HepG2 (cell line): Measurements from ENCODE around the gene P2RX1. TPM values are rescaled to one million over a fixed set of nuclear protein-coding genes. Genes with fewer than 3 reads are reported as not detected.

Experiments
- ATAC-seq: fragments of 200-7000 bp; cut with Tn5 transposase; 3 replicates; pipeline ENCODE4 v1.9.1; 2020; ENCODE audit warnings: mild to moderate bottlenecking, moderate library complexity
- BruUV-seq: library from RNA; stranded (reverse); fragments of 400-500 nt; replicated peaks from 2 replicates; lab custom pipeline; 2021; lab: Mats Ljungman, UMichigan
- CTCF ChIA-PET: fragments of 300-600 bp; formaldehyde crosslinking; extraction: SDS; loops from one replicate; lab custom pipeline; 2021; ENCODE audit warnings: low total read pairs, inconsistent platforms, low intra/inter-chr PET ratio; lab: Yijun Ruan, JAX
- POLR2A ChIA-PET: fragments of 350-600 bp; sonication (Branson Sonifier 250); formaldehyde crosslinking; loops from one replicate; lab custom pipeline; 2020; ENCODE audit warnings: antibody characterized with exemption, inconsistent platforms; lab: Yijun Ruan, JAX
- DNase-seq: peaks from one replicate; pipeline ENCODE4 v3.0.0-alpha.2; 2015; ENCODE audit warnings: low spot score
- FAIRE-seq: peaks from 3 replicates; lab custom pipeline; 2011; peaks lifted over from hg19 to GRCh38; lab: Jason Lieb, UNC
- H2AFZ ChIP-seq: one replicate; pipeline ENCODE4 v1.6.1; 2011; ENCODE audit warnings: low read length, inconsistent platforms
- H3K27ac ChIP-seq: fragments of 300-600 bp; 3 replicates; pipeline ENCODE4 v1.8.0; 2011; ENCODE audit warnings: mixed run types, mild to moderate bottlenecking, mixed read lengths, low read length, inconsistent platforms; ENCODE audit not compliant: insufficient read depth; ENCODE audit errors: extremely low read length
- H3K27me3 ChIP-seq, 2 experiments: fragments of 200-600 bp in 1 of 2; 2 replicates in 1 of 2; 3 replicates in 1 of 2; pipeline versions ENCODE4 v1.6.0 to v1.8.0; 2011; ENCODE audit warnings: low read length in 2 of 2, mild to moderate bottlenecking in 2 of 2, moderate library complexity in 2 of 2, inconsistent platforms in 1 of 2; ENCODE audit not compliant: insufficient read depth in 2 of 2, control insufficient read depth in 1 of 2
- H3K36me3 ChIP-seq, 2 experiments: fragments of 200-600 bp in 1 of 2; replicated peaks in 1 of 2; 2 replicates in 1 of 2; 3 replicates in 1 of 2; pipeline versions ENCODE4 v1.5.1 to v1.8.0; 2011; ENCODE audit warnings: low read length in 2 of 2, inconsistent platforms in 1 of 2; ENCODE audit not compliant: insufficient read depth in 2 of 2, control insufficient read depth in 1 of 2
- H3K4me1 ChIP-seq: 2 replicates; pipeline ENCODE4 v1.5.1; 2012; ENCODE audit warnings: low read length, inconsistent platforms; ENCODE audit not compliant: insufficient read depth
- H3K4me2 ChIP-seq: 2 replicates; pipeline ENCODE4 v1.6.0; 2011; ENCODE audit warnings: low read depth, low read length, inconsistent platforms
- H3K4me3 ChIP-seq, 3 experiments: fragments of 200-600 bp in 1 of 3; sonication (generic), shearing (Covaris generic) in 1 of 3; replicated peaks in 1 of 3; 2 replicates each; pipeline ENCODE4 v1.5.1; 2011 to 2016; ENCODE audit warnings: low read length in 3 of 3, inconsistent platforms in 2 of 3, low read depth in 2 of 3, mild to moderate bottlenecking in 2 of 3, control low read depth in 1 of 3, mixed read lengths in 1 of 3; ENCODE audit not compliant: insufficient read depth in 1 of 3
- H3K79me2 ChIP-seq: one replicate; pipeline ENCODE4 v1.6.1; 2011; ENCODE audit warnings: low read length, inconsistent platforms; ENCODE audit not compliant: insufficient read depth
- H3K9ac ChIP-seq: 2 replicates; pipeline ENCODE4 v1.6.0; 2011; ENCODE audit warnings: mild to moderate bottlenecking, low read depth, low read length, inconsistent platforms; ENCODE audit not compliant: insufficient read depth
- H3K9me3 ChIP-seq: 2 replicates; pipeline ENCODE4 v1.5.1; 2012; ENCODE audit warnings: mild to moderate bottlenecking, low read length
- H4K20me1 ChIP-seq: 2 replicates; pipeline ENCODE4 v1.6.0; 2011; ENCODE audit warnings: inconsistent platforms, mild to moderate bottlenecking, low read length, moderate library complexity; ENCODE audit not compliant: insufficient read depth
- FUBP1 ChIP-seq: sonication (generic); formaldehyde crosslinking; IDR thresholded peaks from 2 replicates; pipeline ENCODE4 v1.5.1; 2020; ENCODE audit warnings: missing genetic modification reagents, mild to moderate bottlenecking, borderline replicate concordance
- HOXA3 ChIP-seq: sonication (generic); formaldehyde crosslinking; IDR thresholded peaks from 2 replicates; pipeline ENCODE4 v1.5.0; 2020; ENCODE audit warnings: missing genetic modification reagents
- NAIF1 ChIP-seq: sonication (generic); formaldehyde crosslinking; IDR thresholded peaks from 2 replicates; pipeline ENCODE4 v1.5.0; 2020; ENCODE audit warnings: mild to moderate bottlenecking, missing genetic modification reagents, borderline replicate concordance
- SALL1 ChIP-seq: sonication (generic); formaldehyde crosslinking; IDR thresholded peaks from 2 replicates; pipeline ENCODE4 v1.8.0; 2022; ENCODE audit warnings: mild to moderate bottlenecking, missing genetic modification reagents
- YEATS2 ChIP-seq: sonication (generic); formaldehyde crosslinking; IDR thresholded peaks from 2 replicates; pipeline ENCODE4 v1.4.0; 2020; ENCODE audit warnings: missing genetic modification reagents, borderline replicate concordance
- ZNF503 ChIP-seq: sonication (generic); formaldehyde crosslinking; IDR thresholded peaks from 2 replicates; pipeline ENCODE4 v1.4.0; 2020; ENCODE audit warnings: missing genetic modification reagents
- ZNF704 ChIP-seq: sonication (generic); formaldehyde crosslinking; IDR thresholded peaks from 2 replicates; pipeline ENCODE4 v1.8.1; 2023; ENCODE audit warnings: mild to moderate bottlenecking, inconsistent platforms, moderate library complexity, missing genetic modification reagents, borderline replicate concordance
- WGBS: methylation state at CpG from one replicate; pipeline ENCODE4 v1.1.6; 2017; ENCODE audit warnings: low lambda C conversion rate; 5-methylcytosine and 5-hydroxymethylcytosine counted together
- in situ Hi-C: cut with HindIII; loops from 2 replicates; pipeline ENCODE4 v1.10.0; 2017; ENCODE audit warnings: low pct_unique_long_range_greater_than_20kb; ENCODE audit not compliant: extremely low pct_ligation_motif_present
- intact Hi-C: fragments of 100-400 bp; cut with micrococcal nuclease; formaldehyde crosslinking; loops from one replicate; pipeline ENCODE4 v1.10.0; 2022; ENCODE audit not compliant: unreplicated experiment
- polyA plus RNA-seq, 8 experiments: library from polyadenylated mRNA; depleted of rRNA in 3 of 8; stranded (reverse) in 7 of 8; unstranded in 1 of 8; fragments of >200 nt; fragmentation: Illumina TruSeq in 4 of 8; extraction: Trizol in 4 of 8; gene quantifications; 2 replicates each; pipeline versions ENCODE4 v1.2.1 to v1.2.3, GENCODE V29; 2011 to 2016; ENCODE audit warnings: low read depth in 4 of 8, missing spikeins in 1 of 8, mixed read lengths in 1 of 8; ENCODE audit not compliant: insufficient read depth in 1 of 8
- total RNA-seq, 5 experiments: library from RNA; depleted of rRNA; stranded (reverse); fragments of >200 nt; fragmentation: Illumina TruSeq; extraction: Trizol; gene quantifications; 2 replicates each; pipeline ENCODE4 v1.2.3, GENCODE V29; 2016; ENCODE audit warnings: low read depth in 1 of 5
- TF ChIP-seq, protein P1 (sequence below): sonication (generic); formaldehyde crosslinking; IDR thresholded peaks from 2 replicates; pipeline ENCODE4 v1.4.0; 2020; ENCODE audit warnings: mild to moderate bottlenecking, missing genetic modification reagents

Gene P2RX1
- total and polyA plus RNA-seq, 2 of the 13 experiments (the other 11 are each of a cell fraction or from before 2014, with no cell fraction given): 0.04 to 0.50 TPM

- intact Hi-C loops (no loop called here), in situ Hi-C loops (no loop called here)
- H3K27ac ChIP-seq: no peak overlapping the region
- BruUV-seq: no TSS peak
- no peaks in the 10 kb centered on the region for H3K79me2 ChIP-seq
- peak overlapping the region; percentile 39; the same call in 1 of the 2 replicates for H3K9ac ChIP-seq
- no peaks in the 10 kb centered on the region for H4K20me1 ChIP-seq
- ChIA-PET POLR2A (interaction anchor here (1.0 to 3.5 kb wide), 3 partner anchors 12 to 90 kb away, joined by 3 to 47 read pairs (median 4); partner anchors contain the start of gene NCBP3), CTCF (no interaction called here)
- ATAC-seq (peak; percentile 46), FAIRE-seq (no peak), DNase-seq (peak; percentile 19)
- 1% methylated on average over 17 of the region's 96 CpGs for WGBS
- H3K4me3 ChIP-seq: peak overlapping the region; percentile 51 to 77 (median 70)
- H2AFZ ChIP-seq: no peak overlapping the region
- peak overlapping the region; percentile 90 for H3K4me2 ChIP-seq
- H3K4me1 ChIP-seq: peaks cover 35% of the 10 kb centered on the region
- H3K9me3 ChIP-seq: no peaks in the 10 kb centered on the region
- H3K27me3 ChIP-seq: peaks cover 0 to 12% of the 10 kb centered on the region in 2 experiments; a peak in 1 of 5 replicates
- no peaks in the 10 kb centered on the region for H3K36me3 ChIP-seq
- TF ChIP-seq FUBP1 (no peak), YEATS2 (CRISPR knock-in tag) (no peak), ZNF704 (CRISPR knock-in tag) (no peak), SALL1 (no peak; the same call in 1 of the 2 replicates), ZNF503 (CRISPR knock-in tag) (no peak), HOXA3 (CRISPR knock-in tag) (no peak), NAIF1 (CRISPR knock-in tag) (no peak)
- TF ChIP-seq, protein P1, sequence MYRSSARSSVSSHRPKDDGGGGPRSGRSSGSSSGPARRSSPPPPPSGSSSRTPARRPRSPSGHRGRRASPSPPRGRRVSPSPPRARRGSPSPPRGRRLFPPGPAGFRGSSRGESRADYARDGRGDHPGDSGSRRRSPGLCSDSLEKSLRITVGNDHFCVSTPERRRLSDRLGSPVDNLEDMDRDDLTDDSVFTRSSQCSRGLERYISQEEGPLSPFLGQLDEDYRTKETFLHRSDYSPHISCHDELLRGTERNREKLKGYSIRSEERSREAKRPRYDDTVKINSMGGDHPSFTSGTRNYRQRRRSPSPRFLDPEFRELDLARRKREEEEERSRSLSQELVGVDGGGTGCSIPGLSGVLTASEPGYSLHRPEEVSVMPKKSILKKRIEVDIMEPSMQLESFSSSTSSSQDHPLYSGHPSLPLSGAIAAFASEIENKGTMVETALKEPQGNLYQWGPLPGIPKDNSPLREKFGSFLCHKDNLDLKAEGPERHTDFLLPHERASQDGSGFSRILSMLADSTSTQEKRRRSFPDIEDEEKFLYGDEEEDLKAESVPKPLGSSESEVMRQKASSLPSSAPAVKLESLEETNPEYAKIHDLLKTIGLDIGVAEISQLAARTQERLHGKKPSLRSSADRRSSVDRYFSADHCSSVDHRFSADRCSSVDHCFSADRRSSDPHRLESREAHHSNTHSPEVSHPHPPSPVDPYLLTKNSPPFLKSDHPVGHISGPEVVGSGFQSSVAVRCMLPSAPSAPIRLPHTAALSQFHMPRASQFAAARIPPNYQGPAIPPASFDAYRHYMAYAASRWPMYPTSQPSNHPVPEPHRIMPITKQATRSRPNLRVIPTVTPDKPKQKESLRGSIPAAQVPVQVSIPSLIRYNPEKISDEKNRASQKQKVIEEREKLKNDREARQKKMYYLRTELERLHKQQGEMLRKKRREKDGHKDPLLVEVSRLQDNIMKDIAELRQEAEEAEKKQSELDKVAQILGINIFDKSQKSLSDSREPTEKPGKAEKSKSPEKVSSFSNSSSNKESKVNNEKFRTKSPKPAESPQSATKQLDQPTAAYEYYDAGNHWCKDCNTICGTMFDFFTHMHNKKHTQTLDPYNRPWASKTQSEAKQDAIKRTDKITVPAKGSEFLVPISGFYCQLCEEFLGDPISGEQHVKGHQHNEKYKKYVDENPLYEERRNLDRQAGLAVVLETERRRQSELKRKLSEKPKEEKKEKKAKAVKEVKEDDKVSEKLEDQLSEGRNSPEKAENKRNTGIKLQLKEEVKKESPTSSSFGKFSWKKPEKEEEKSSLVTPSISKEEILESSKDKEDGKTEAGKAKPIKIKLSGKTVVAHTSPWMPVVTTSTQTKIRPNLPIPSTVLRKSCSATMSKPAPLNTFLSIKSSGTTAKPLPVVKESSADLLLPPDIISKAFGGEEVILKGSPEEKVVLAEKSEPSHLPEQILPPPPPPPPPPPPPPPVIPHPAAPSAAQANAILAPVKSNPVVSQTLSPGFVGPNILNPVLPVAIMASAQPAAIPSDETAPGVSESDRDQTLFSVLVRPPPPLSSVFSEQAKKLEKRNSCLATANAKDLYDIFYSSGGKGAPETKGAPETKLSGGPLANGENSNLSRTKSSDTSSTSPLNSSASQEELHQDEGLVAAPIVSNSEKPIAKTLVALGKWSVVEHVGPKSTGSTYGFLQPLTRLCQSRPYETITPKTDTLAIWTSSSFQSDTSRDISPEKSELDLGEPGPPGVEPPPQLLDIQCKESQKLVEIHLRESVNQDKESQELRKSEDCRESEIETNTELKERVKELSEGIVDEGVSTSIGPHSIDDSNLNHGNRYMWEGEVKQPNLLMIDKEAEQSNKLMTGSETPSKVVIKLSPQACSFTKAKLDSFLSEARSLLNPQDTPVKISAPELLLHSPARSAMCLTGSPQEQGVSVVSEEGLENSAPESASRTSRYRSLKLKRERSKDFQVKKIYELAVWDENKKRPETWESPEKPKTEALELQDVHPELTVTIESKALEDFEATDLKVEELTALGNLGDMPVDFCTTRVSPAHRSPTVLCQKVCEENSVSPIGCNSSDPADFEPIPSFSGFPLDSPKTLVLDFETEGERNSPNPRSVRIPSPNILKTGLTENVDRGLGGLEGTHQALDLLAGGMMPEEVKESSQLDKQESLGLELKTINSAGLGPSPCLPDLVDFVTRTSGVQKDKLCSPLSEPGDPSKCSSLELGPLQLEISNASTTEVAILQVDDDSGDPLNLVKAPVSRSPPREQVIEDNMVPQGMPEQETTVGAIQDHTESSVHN (CRISPR knock-in tag): no peak
These were observed 23.9 kb downstream of the P2RX1 start for GRCh38 chr17:3892095-3892998.
